Tibial nerve (tissue), 3 donors: ENCODE data around the gene COL4A1.

Experiments used
- CTCF ChIP-seq, 5 experiments: fragments of 200-600 bp in 3 of 5; fragments of 450-650 bp in 2 of 5; sonication (generic) in 3 of 5; IDR thresholded peaks; one replicate each; pipeline ENCODE4 v1.5.1; 2016 to 2019; ENCODE audit warnings: antibody characterized with exemption in 5 of 5, mild to moderate bottlenecking in 3 of 5, moderate library complexity in 2 of 5
- POLR2A ChIP-seq, 2 donors: fragments of 450-650 bp; IDR thresholded peaks; one replicate each; pipeline ENCODE4 v1.6.1; 2017; ENCODE audit warnings: antibody characterized with exemption in 2 of 2, mild to moderate bottlenecking in 2 of 2, moderate library complexity in 2 of 2

GRCh38 chr13:110298505-110299282 is 8.3 kb downstream of the COL4A1 start:
- TF ChIP-seq CTCF (IDR thresholded peaks at IDR 0.05) (no peak), POLR2A (IDR thresholded peaks at IDR 0.05) (peak in 1 of 2 donors; percentile 23)
